GM12801 (cell line): ENCODE data around the gene SNED1.

Experiments used
- TF ChIP-seq, protein P1 (sequence below): IDR thresholded peaks from one replicate; pipeline ENCODE4 v1.5.1; 2011; ENCODE audit warnings: control low read depth; ENCODE audit not compliant: insufficient read length; ENCODE audit errors: extremely low read depth

The SNED1 gene

DNA sequence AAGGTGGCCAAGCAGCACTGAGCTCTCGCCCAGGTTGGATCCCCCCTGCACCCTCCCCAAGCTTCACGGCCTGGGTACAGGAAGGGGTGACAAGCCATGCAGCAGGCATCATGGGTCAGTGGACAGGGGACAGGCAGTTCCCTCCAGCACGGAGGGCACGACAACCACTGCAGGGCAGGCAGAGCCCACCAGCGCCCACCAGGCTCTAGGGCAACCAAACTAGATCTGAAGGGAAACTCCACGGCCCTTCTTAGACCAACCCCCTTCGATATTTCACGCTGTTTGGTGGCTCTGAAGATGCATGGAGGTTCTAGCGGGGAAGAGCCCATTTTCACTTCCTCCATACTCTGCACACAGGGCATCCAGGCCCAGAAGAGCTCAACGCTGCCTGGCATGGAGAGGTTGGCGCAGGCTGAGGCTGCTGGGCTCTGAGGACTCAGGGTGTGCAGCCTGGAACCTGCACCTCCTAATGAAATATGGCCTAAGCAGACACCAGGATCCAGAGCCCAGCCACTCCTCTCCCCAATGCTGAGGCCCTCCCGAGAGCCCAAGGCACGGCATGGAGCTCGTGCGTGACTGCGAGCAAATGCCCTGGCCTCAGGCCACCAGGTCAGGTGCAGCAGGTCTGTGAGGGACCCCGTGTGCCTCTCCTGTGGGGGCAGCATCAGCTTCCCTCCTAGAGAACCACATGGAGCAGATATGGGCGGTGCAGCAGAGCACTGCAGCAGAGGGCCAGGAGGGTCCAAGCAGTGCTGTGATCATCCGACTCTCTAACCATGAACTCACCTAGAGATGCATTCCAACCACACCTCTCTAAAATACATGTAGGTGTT is 112.4 kb downstream of the SNED1 start:
- TF ChIP-seq, protein P1, sequence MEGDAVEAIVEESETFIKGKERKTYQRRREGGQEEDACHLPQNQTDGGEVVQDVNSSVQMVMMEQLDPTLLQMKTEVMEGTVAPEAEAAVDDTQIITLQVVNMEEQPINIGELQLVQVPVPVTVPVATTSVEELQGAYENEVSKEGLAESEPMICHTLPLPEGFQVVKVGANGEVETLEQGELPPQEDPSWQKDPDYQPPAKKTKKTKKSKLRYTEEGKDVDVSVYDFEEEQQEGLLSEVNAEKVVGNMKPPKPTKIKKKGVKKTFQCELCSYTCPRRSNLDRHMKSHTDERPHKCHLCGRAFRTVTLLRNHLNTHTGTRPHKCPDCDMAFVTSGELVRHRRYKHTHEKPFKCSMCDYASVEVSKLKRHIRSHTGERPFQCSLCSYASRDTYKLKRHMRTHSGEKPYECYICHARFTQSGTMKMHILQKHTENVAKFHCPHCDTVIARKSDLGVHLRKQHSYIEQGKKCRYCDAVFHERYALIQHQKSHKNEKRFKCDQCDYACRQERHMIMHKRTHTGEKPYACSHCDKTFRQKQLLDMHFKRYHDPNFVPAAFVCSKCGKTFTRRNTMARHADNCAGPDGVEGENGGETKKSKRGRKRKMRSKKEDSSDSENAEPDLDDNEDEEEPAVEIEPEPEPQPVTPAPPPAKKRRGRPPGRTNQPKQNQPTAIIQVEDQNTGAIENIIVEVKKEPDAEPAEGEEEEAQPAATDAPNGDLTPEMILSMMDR, result no peak

DNA sequence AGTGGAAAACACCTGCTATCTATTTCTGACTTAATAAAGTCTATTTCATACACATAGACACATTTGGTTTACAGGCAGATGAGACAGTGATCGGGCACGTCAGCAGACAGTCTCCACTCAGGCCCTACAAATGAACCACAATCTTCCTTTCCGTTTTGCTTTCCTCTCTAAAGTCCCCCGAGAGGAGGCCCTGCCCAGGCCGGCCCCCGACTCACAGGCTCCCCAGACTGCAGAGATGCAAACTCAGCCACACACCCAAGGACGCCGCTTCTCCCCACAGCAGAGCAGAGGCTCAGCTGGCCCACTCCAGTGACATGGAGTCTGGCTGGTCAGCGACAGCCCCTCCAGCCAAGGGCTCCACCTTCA is 113.0 kb downstream of the SNED1 start:
- TF ChIP-seq, protein P1, result no peak

- TF ChIP-seq, protein P1, result no peak
These were observed 113.6 kb downstream of the SNED1 start for GRCh38 chr2:241112046-241112445.

DNA sequence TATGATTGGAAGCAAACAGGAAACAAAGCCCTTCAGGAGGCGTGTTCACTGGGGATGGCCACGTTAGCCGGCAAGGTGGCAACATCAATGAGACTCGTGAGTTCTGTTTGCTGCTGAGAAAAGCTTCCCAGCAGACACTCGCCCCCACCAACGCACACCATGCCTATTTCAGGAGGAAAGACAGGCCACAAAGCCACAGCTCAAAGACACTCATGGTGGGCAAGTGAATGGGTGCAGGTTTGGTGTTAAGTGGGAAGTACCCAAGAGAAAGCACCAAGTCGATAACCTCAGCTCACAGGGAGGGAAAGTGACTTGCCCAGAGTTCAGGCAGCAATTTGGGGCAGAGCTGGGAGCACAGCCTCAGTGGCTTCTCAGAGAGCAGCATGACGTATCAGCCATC is 114.2 kb downstream of the SNED1 start:
- TF ChIP-seq, protein P1, result no peak

DNA sequence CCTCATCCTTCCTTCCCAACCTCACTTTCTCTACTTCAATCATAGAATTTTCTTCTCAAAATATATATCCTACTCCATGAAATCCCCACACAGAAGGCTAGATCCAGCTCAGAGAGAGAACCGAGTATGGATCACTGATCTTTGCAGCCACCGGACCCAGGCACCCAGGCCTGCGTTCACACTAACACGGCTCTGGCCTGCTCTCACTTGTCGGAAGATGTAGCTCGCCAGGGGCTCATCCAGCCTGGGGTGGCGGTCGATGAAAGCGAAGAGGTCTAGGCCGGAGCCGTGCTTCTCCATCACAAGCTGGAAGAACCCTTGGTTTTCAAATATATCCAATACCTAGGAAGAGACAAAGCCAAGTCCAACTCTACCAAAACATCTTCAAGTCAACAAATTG is 116.4 kb downstream of the SNED1 start:
- TF ChIP-seq, protein P1, result no peak

GRCh38 chr2:241115361-241115760 is 116.9 kb downstream of the SNED1 start:
- TF ChIP-seq, protein P1, result no peak

DNA sequence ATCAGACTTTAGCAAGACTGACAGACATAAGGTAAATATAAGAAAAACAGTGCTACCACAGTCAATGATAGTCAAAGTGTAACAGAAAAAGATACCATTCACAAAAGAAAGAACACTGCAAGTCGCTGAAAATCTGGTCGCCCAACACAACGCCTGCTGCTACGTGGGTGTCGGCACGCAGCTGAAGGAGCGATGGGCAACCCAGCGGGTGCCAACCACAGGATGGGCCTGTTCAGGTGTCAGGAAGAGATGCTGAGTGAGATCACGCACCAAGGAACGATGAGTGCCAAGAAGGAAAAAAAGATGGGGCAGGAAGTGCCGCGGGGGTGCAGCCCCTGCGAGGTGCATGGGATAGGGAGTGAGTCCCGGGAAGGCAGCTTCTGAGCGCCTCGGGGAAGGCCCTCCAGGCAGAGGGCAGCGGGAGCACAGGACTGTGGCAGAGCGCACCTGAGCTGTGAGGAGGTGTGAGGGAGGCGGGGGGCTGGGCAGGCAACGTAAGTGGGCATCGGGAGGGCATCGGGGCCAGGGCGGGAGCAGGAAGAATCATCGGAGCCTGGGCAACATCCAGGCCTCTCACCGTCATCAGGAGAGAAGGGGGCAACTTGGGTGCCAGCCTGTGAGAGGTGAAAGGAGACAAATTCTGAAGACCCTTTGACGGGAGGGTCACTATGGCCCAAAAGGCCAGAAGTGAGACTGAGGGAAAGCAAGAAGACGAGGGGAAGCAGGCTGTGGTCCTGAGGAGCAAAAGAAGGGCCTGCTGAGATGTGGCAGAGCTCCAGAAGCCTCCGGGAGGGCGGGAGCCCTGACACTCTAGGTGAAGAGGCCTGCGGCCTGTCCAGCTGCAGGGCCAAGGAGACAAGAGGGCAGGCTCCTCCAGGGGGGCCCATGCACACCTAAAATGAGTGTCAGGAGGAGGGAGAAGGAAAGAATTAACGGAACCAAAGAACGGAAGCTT is 118.5 kb downstream of the SNED1 start:
- TF ChIP-seq, protein P1, result no peak
